ENCODE data around the gene PSMG4.
A peak's percentile ranks its signal among the peaks of the same experiment; 100 is the strongest.

The PSMG4 gene

DNA sequence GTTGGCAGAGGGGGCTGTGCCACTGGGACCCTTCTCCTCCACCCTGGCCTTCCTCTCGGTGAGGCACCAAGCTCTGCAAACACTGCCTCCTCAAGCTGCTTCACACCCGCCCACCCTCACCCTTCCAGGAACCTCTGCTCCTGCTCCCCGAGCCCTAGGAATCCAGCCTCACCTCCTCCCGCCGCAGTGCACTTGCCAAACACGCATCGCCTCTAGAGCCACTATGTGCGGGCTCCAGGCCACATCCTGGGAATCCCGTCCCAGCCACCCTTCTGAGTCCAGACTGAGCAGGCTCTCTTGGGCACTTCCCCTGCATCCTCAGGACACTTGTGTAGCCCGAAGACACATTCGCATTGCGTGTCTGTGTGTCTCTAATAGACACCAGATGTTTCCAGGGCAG, 18.5 kb downstream of the PSMG4 start:
- no peak for DNase-seq

DNA sequence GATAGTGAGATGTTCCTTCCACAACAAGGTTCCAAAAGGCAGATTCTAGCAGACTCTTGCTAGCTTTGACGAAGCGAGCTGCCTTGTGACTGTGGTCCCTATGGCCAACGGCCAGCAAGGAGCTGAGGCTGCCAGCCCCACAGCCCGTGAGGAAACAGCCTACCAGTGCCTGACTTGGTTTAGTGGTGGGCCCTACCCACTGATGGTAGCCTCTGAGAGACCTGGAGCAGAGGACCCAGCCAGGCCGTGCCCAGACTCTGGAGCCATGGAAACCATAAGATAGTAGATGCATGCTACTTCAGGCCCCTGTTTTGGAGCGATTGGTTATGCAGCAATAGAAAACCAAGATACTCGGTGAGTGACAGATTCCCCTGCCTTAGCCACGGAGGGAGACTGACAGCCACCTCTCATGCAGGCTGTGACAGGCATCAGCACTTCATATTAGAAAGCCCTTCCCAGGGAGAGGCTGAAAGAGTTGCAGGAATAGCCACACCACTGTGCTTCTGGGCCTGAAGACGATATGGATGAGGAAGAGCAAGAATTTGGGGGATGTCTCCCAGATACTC, 19.2 kb downstream of the PSMG4 start:
- no peak for DNase-seq

DNA sequence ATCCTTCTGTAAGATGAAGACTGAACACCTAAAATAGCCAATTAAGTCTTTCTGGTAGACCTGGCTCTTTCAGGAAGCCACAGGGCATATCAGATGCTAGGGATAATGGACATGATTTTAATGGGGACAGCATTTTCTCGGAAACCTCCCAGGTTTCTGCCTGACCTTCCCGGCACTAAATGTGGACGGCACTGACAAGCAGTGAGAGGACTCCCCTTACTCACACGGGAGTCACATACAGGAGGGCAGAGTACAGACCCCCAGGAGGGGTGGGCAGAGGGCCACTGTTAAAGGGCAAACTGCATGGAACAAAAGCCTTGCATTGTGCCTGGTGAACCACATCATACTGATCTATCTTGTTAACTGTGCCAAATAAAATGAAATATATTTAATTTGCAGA, 19.9 kb downstream of the PSMG4 start:
- no peak for DNase-seq

DNA sequence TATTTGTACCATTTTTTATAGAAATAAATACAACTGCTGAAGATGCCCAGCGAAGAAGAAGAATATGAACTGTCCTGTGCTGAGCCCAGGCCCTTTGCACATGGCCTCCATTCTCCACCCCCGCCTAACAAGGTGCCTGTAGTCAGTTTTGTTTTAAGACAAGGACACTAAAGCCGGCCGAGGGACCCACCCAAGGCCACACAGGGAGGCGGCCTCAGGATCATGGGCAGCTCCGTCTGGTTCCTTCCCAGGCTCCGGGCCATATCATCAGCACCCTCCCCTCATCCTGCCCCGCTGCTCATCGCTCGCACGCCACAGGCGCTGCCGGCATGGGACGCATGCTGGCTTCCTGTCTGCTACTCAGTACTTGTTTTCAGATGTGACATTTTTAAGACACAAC, 21.3 kb downstream of the PSMG4 start:
- no peak for DNase-seq

DNA sequence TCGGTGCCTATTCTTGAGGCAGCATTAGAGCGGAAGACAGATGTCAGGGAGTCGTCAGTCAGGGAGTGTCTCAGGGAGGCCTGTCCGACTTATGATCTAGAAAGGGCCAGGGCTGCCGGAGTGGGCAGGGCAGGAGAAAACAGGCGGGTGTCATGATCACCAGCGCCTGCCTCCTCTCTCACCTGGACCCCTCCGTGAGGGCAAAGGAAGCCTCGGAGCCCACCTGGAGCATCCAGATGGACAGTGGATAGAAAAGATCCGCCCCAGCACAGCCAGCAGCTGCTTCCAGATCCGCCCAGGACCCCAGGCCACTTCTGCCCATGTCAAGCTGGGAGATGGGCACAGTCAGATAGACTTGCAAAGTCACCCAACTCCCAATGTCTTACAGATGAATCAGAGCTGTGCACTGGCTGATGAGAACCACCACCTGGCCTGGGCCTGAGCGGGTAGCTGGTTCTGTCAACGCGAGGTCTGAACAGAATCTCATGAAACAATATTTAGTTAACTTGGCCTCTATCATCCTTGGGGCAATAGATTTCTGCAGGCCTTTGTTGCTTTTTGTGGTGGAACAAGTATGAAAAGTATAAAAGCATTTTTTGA, 22.2 kb downstream of the PSMG4 start:
- peak; percentile 12 for DNase-seq

DNA sequence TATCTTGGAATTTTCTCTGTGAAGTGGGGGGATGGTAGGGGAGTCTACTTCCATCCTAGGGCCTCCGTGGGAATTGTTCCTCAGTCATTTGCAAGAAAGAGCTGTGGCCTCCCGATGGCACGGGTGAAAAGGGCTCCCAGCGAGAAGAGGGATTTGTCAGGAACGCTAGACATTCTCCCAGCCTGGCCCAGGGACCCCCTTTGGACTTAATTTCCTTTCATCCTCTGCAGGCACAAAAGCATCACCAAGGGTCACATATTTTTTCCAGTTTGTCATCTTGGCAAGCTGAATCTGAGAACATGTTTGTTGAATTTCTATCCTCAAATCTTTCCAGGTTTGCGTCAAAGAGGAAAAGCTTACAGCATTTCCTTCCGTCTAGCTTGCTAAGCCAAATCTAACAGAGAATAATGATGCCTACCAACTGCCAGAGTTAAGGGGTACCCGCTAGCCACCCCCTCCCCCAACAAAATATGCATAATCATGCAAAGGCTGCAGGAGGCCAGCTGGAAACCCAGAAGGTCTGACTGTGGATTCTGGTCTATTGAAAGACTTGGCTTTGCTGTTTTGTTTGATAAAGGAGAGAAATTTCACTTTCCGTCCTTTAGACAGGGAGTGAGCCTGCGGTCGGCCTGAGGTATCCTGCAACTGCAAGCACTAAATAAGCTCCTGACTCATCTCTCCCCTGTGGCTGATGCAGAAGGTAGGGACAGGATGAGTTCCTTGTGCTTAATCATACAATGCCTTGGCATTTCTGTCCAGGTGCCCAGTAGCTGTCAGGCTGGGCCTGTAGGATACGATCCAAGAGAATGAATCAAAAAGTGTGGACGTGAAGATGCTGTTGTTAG, 23.1 kb downstream of the PSMG4 start:
- peak; percentile 51 for DNase-seq

DNA sequence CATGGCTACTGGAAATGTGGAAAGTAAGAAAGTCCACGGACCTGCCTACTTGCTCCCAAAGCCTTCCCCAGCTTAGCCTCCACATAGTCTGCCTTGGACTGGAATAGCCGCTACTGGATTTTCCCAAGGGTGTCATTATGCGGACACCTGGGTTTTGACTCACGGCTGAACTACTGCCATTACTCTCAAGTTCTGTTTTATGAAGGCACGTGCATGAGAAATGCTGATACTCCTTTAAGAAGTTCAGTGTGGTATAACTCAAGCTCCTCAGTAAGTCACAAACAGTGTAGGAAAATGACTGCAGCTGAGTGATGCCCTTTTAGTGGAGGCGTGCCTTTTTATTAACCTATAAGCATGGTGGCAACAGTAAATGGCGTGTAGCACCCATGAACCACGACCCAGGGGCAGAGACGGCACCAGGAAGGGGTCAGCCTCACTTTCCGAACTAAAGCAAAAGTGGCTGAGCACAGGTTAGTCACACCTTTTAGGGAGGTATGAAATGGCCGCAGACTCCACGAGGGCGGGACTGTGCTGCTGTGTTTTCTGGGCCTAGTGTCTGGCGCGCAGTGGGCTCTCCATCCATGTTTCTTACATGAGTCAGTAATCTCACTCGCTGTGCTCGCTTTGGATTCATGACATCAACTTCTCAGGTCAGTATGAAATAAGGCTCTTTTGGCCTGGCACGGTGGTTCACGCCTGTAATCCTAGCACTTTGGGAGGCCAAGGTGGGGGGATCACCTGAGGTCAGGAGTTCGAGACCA, 23.9 kb downstream of the PSMG4 start:
- DNase-seq: peak; percentile 59

DNA sequence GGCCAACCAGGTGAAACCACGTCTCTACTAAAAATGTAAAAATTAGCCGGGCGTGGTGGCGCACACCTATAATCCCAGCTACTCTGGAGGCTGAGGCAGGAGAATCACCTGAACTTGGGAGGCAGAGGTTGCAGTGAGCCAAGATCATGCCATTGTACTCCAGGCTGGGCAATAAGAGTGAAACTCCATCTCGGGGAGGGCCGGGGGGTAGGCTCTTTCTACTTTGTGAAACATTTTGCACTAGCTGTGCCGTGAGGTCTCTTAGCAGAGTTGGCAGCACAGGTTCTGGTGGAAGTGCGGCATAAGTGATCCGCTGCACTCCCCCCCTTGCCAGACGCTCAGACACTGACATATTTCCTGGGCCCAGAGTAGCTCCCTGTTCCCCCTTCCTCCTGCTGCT, 24.5 kb downstream of the PSMG4 start:
- no peak for DNase-seq

DNA sequence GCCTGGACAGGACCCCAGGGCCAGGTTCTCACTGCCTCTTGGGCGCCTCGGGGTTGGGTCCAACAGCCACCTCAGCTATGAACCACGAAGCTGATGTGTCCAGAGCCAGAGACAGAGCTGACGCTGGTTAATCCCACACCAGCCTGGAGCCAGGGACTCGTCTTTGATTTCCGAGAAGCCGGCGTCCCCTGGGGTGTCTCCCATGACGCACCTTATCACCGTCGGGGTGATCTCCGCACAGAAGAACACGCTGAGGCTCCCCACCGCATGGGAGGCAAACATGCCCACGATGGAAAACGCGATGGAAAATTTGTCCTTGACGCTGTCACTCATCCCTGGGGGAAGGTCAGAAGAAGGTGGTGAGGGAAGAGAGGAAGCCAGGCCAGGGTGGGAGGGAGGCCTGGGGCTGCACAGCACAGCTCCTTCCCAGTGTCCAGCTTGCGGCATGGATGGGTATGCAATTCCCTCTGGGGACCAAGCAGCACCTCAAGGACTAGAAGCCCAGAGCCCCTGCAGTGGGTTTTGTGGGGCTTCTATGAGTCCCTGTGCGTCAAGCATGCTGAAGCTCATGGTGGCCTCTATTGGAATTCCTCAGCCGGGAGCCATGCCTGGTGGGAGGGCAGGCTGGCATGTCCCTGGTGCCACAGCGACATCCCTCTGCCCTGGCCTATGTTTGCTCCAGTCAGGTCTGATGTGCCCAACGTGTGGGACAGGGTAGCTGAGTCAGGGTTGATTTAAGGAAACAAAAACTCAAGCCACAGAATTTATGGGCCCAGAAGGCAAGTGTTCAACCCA, 25.1 kb downstream of the PSMG4 start:
- no peak for DNase-seq

DNA sequence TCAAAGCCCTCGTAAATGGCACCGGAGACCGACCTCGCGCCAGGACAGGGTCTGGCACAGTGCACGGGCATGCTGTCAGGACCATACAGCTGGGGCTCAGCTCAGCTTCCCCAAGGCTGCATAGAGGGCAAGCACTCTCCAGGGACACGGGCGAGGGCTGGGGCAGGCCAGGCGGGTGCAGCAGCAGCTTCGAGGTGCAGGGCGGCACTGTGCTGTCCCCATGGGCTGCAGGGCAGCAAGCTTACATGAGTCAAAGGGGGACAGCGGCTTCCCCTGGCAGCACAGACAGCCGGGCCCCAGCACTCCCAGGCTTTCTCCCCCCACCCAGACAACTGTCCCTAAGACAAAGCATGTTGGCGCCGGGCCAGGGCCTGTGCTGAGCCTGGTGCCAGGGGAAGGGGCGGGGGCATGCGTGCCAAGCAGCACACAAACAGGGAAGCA, 25.7 kb downstream of the PSMG4 start:
- peak; percentile 62 for DNase-seq

DNA sequence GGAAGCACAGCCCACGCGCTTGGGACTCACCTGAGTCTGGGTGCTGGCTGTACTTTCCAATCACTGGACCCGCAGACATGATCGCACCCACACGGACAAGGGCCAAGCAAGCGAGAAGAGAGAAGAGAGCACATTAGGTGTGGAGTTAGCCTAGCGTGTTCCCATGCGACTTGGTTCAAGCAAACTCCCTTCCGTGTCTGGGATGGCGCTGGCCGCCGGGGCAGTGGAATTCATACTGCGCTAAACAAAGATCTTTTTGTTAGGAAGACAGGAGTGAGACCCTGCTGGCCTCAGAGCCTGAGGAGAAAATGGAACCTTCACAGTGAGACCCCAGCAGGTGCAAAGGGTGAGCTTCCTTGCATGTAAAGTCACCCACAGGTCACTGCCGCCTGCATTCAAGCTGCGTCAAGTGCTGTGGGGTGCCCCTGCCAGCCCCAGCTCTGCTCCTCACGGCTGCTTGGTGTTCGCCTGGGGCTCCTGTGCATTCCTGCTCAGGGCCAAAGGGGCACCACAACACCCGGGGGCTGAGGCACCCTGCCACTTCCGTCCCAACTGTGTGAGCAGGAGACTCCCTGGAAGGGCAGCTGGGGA, 26.4 kb downstream of the PSMG4 start:
- no peak for DNase-seq

DNA sequence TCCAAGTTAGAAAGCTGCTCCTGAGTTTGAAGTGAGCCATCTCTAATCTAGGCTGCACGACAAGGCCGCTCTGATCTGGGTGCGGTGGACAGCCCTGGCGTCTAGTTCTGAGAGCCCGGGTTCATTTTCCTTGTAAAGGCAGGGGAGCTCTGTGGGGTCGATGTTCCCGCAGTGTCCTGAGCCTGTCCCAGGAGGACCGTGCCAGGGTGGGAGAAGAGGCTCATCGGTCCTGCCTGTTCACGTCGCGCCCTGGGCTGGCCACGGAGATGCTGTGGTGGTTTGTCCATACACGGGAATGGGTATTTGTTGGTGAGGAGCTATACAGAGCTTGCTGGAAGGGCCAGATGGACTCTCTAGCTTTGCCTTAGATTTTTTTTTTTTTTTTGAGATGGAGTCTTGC, 27.0 kb downstream of the PSMG4 start:
- DNase-seq: no peak

DNA sequence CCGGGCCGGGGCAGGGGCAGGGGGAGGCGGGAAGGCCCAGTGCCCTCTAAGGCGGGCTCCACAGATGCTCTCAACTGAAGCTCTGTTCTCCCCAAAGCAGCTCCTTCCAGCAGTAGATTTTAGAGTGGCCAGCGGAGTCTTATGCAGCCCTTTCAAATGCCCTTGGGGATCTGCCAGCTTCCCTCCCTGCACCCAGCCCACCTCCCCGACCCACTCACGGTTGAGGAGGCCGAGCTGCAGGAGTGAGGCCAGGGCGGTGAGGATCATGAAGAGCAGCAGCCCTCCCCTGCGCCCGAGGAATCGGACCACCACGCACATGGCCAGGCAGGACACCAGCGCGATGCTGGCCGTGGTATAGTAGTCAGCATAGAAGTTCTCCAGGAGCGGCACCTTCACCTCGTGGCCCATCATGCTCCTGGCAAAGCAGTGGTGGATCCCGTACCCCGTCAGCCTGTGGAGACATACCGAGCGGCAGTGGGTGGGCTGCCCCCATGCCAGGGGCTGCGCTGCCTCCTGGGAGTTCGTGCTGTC, 28.0 kb downstream of the PSMG4 start:
- no peak for DNase-seq

DNA sequence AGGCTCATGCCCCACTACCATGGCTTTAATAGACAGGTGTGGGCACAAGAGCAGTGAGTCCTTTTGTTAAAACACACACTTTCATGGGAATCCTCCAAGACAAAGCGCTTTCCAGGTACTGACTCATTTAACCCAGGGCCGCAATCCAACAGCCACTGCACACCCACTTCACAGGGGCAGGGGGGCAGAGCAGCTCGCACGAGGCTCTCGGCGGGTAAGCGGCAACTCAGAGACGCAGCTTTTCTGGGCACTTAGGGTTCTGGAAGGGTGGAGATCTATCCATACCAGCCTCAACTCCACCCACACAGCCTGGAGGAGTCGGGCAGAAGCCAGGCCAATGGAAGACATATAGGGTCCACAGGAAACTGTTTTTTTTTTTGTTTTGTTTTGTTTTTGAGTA, 28.6 kb downstream of the PSMG4 start:
- no peak for DNase-seq

DNA sequence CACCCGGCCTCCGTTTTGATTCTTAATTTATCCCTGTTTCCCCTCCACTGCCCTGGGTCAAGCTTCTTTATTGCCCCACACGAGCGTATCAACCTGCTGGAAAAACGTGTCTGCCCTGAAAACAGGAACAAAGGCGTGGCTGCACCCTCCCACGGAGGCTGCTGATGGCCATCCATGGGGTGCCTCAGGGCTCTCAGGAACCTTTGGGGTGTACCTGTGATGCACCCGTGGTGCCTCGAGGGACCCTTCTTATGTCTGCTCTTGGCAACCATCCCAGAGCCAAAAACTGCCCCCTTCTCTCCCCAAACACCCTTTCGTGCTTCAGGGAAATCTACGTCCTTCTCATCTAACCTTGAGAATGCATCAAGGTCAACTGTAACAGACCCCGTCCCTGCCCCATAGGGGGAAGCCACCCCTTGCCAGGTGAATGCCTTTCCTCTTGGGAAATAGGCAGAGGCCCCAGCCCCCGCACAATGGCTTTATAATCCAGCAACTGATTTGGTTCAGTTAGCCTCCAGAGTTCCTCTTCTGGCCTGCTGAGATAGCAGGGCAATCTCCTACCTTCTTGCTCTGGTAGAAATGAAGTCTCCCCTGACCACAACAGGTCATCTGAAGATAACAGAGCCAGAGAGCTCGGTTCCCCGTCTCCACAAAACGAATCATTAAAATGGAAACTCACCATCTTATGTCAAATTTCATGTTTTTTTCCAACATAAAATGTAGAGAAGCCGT, 29.4 kb downstream of the PSMG4 start:
- DNase-seq: no peak

DNA sequence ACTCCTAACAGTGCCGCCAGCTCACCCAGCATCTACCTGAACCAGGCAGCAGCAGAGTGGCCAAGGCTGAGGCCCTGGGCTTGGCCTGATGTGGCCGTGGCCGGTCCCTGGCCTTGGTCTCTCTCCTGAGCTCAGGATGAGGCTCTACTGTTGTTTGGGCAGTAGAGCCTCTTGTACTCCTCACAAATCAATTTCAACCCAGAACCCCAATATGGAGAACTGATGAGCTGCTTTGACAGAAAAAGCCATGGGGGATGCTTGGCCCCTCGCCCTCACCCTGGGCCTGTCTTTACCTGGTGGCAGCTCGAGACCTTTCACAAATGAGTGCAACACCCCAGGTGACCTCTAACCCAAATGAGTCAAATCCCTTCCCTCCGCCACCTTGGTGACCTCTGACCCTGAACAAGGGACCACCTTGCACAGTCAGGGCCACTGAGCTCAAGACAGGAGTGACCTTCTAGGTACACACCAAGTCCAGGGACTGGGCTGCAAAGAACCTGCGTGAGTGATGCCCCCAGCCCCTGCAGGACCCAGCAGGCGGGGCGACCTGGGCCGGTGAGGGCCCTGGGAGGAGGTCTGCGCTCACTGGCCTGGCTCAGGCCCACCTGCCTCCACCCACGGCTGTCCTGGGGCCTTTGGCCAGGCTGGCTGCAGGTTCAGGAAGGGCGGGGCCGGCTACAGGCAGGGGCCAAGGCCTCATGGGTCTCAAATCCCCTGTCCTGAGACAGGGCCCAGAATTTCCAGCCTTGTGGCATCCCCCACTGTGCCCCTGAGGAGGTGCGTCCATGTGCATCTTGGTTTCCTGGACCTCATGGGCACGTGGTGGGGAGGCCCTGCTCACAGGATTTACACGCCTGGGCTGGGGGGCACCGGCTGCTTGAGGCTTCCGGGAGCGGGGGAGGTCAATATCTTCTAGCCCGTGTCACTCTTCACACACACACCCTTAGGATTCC, 30.2 kb downstream of the PSMG4 start:
- DNase-seq: no peak

DNA sequence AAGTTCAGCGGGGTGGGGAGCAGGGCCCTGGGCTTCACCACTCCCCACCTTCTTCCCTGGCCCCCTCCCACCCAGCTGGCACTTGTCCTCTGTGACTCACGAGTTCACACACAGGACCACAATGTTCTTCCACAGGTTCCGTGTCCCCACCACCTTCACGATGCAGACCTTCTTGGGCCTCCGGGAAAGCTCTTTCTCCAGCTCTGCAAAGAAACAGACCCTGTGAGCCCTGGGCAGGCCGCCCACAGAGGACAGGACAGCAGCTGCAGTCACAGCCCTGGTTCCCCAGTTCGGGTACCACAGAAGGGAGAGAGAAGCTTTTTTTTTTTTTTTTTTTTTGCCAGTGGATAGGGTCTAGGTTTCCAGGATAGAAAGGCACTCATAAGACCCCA, 30.9 kb downstream of the PSMG4 start:
- no peak for DNase-seq

DNA sequence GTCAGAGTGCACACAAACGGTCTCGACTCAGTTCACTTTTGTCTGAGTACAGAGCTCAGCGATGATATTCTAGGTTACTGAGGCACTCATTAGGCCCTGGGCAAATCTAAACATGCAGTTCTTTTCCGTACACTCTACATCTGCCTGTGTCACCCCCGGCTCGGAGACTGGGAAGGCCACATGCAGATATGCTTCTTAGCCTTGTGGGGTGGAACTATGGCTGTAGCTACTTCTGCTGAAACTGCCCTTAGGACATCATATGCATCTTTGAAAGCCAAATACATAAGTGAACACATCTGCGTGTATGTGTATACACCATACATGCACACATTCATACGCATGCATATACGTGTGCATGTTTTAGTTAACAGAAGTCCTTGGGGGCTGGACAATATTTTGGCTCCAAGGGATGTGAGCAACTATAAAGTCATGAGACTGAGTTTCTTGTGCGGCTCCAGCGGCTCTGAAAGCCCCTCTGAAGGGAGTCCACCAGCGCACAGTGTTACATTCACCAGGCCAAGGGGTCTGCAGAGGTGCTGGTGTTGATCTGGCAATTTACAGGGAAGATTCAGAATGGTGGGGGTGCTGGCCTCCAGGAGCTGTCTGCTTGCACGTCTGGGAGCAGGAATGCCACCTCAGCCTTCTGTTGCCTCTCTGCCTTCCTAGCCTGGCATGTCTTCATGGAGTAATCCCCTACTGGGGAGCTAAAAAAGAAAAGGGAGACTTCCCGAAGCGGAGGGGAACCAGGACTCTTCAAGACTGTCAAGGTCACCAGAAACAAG, 31.6 kb downstream of the PSMG4 start:
- DNase-seq: no peak

DNA sequence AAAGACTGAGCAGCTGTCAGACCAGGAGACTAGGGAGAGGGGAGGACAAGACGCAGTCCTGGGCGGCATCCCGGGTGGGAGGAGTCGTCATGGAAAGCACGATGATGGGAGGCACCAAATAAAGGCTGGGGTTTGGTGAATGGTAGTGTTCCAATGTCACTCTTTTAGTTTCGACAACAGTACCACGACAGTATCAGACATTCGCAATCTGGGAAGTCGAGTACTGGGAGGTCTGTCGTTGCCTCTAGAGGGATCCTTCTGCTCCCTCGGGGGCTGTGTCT, 32.1 kb downstream of the PSMG4 start:
- DNase-seq: no peak

DNA sequence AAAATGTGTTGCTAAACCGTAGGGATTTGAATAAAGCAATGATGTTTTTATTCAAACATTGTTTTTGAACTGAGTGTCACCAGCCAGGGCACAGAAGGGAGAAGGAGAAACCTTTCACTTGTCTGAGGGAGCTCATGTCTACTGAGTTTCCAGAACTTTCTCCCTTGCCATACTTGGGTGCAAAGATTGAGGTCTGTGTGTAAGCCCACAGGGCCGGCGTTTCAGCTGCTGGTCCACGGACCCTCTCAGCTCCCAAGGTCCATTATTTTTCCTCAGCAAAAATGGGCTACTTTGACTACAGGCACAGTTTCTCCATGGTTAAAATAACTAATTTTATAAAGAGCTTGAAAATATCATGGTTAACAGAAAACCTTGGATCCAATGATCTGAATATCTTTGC, 32.6 kb downstream of the PSMG4 start:
- DNase-seq: no peak
